ENCODE measurements around the gene NCAPG2. TPM values are rescaled to one million over a fixed set of nuclear protein-coding genes. Genes with fewer than 3 reads are reported as not detected.

NCAPG2 gene
- total RNA-seq, 1 experiment from 2014 or later, result 99.4 TPM

DNA sequence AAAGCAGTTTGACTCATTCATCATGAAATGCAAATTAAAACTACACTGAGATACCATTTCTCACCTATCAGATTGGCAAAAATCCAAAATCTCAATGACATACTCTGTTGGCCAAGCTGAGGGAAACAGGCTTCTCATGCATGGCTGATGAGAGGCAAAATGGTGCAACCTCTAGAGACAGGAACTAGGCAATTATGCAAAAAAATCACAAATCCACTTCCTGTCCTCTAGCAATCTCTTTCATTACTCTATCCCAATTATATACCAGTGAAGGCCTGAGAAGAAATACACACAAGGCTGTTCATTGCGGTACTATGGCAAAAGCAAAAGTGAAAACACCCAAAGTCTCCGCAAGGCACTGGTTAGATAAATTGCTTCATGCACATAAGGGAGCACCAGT lies 91.1 kb downstream of the NCAPG2 start:
- Mint-ChIP-seq H3K27me3 (ENCODE audit: low read depth) (no peaks in the 10 kb centered on the region), H3K4me1 (peaks cover 25 to 29% of the 10 kb centered on the region in 2 experiments), H3K4me3 (no peak overlapping the region), H3K9me3 (no peaks in the 10 kb centered on the region), H3K27ac (no peak overlapping the region; a peak in 1 of 7 replicates), H3K36me3 (ENCODE audit: insufficient read depth in 1 of 3, low read depth in 3 of 3) (peaks cover 2 to 20% (median 12%) of the 10 kb centered on the region in 3 experiments; a peak in 6 of 7 replicates)
- H3K9ac ChIP-seq (ENCODE audit: extremely low read depth, insufficient read length, low read length), result no peak overlapping the region
- no peaks in the 10 kb centered on the region for H3K9me3 ChIP-seq (ENCODE audit: control insufficient read depth, low read depth, low read length)
- H2BK15ac ChIP-seq (ENCODE audit: low read depth, low read length), result no peak overlapping the region
- H3K4me2 ChIP-seq (ENCODE audit: insufficient read depth, insufficient read length, low read length), result no peak overlapping the region
- no peak overlapping the region for H3K18ac ChIP-seq (ENCODE audit: insufficient read length, low read depth, low read length)
- H2AFZ ChIP-seq (ENCODE audit: low read length), result no peak overlapping the region
- no peaks in the 10 kb centered on the region for H3K79me1 ChIP-seq (ENCODE audit: insufficient read depth, low read depth, low read length, poor library complexity, severe bottlenecking)
- TF ChIP-seq, protein P1, sequence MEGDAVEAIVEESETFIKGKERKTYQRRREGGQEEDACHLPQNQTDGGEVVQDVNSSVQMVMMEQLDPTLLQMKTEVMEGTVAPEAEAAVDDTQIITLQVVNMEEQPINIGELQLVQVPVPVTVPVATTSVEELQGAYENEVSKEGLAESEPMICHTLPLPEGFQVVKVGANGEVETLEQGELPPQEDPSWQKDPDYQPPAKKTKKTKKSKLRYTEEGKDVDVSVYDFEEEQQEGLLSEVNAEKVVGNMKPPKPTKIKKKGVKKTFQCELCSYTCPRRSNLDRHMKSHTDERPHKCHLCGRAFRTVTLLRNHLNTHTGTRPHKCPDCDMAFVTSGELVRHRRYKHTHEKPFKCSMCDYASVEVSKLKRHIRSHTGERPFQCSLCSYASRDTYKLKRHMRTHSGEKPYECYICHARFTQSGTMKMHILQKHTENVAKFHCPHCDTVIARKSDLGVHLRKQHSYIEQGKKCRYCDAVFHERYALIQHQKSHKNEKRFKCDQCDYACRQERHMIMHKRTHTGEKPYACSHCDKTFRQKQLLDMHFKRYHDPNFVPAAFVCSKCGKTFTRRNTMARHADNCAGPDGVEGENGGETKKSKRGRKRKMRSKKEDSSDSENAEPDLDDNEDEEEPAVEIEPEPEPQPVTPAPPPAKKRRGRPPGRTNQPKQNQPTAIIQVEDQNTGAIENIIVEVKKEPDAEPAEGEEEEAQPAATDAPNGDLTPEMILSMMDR (conservative IDR thresholded peaks at IDR 0.05), result no peak
- WGBS (ENCODE audit: extremely low coverage, insufficient read length, low lambda C conversion rate), result no CpG with 5 or more reads among the region's 2 CpGs
- H3K56ac ChIP-seq (ENCODE audit: insufficient read length, low read depth, low read length), result no peak overlapping the region
- no peak overlapping the region for H3K23ac ChIP-seq (ENCODE audit: insufficient read length, low read depth, low read length)
- DNase-seq, result no peak
- H3K4ac ChIP-seq (ENCODE audit: low read depth, low read length), result no peak overlapping the region
- no peak overlapping the region for H2AK5ac ChIP-seq (ENCODE audit: insufficient read length, low read length)
- no peak overlapping the region for H2BK120ac ChIP-seq (ENCODE audit: low read depth, low read length, poor library complexity, severe bottlenecking)
- H4K8ac ChIP-seq (replicated peaks; ENCODE audit: insufficient read length, low read depth, low read length), result no peak overlapping the region
- no peaks in the 10 kb centered on the region for H3K27me3 ChIP-seq (ENCODE audit: insufficient read depth, low read length)
- H2BK12ac ChIP-seq (ENCODE audit: insufficient read length, low read depth, low read length), result no peak overlapping the region
- H3K79me2 ChIP-seq (ENCODE audit: insufficient read depth, low read length), result no peaks in the 10 kb centered on the region
- no peak overlapping the region for H4K5ac ChIP-seq (ENCODE audit: insufficient read length, low read depth, low read length)
- no peak overlapping the region for H2BK20ac ChIP-seq (ENCODE audit: low read depth, low read length, poor library complexity, severe bottlenecking)
- peaks cover 2% of the 10 kb centered on the region; the same call in 1 of the 2 replicates for H3K4me1 ChIP-seq (ENCODE audit: insufficient read depth, low read length)
- no peaks in the 10 kb centered on the region for H3K23me2 ChIP-seq (ENCODE audit: insufficient read length, low read depth, low read length, poor library complexity, severe bottlenecking)
- H3K27ac ChIP-seq (ENCODE audit: insufficient read length, low read depth, low read length), result no peak overlapping the region
- H4K20me1 ChIP-seq (ENCODE audit: control insufficient read depth, insufficient read depth, insufficient read length), result no peaks in the 10 kb centered on the region
- H4K91ac ChIP-seq (ENCODE audit: insufficient read length, low read depth, low read length), result no peak overlapping the region
- H2BK5ac ChIP-seq (ENCODE audit: insufficient read length, low read length), result no peak overlapping the region
- no peak overlapping the region for H3T11ph ChIP-seq (ENCODE audit: low read length)
- H3K14ac ChIP-seq (ENCODE audit: insufficient read depth, low read length), result no peak overlapping the region
